ENCODE measurements around the gene CAP2. TPM values are rescaled to one million over a fixed set of nuclear protein-coding genes. Genes with fewer than 3 reads are reported as not detected.

CAP2 gene
- total RNA-seq, 1 donor from 2014 or later = not detected

- Mint-ChIP-seq H3K4me3 (no peak overlapping the region), H3K27me3 (no peaks in the 10 kb centered on the region)
Observed at GRCh38 chr6:17417817-17418216, 24.4 kb downstream of the CAP2 start.

GRCh38 chr6:17418281-17419188 lies 25.1 kb downstream of the CAP2 start:
- no peak for TF ChIP-seq CTCF (IDR thresholded peaks at IDR 0.05)
- Mint-ChIP-seq H3K36me3 (ENCODE audit: low read depth) (no peaks in the 10 kb centered on the region), H3K4me1 (no peaks in the 10 kb centered on the region), H3K4me3 (no peak overlapping the region), H3K9me3 (no peaks in the 10 kb centered on the region), H3K27ac (no peak overlapping the region), H3K27me3 (peaks cover 2% of the 10 kb centered on the region)
- POLR2A ChIA-PET = no interaction called here
- intact Hi-C loops (cut with micrococcal nuclease) = no loop called here
- no peak for ATAC-seq (ENCODE audit: low read depth)
- no peak for DNase-seq
- CTCF ChIA-PET = interaction anchor here (0.6 kb wide), 1 partner anchor 307 kb away, joined by 3 read pairs; no protein-coding TSS in a partner anchor

More at GRCh38 chr6:17417817-17418216, 24.4 kb downstream of the CAP2 start:
- H3K4me1 Mint-ChIP-seq = no peaks in the 10 kb centered on the region
- ChIA-PET POLR2A (no interaction called here), CTCF (no interaction called here)
- ATAC-seq (ENCODE audit: low read depth) = no peak
- no peaks in the 10 kb centered on the region for H3K36me3 Mint-ChIP-seq (ENCODE audit: low read depth)
- DNase-seq = no peak
- TF ChIP-seq CTCF (IDR thresholded peaks at IDR 0.05) = no peak
- intact Hi-C loops (cut with micrococcal nuclease) = no loop called here
- H3K27ac Mint-ChIP-seq = no peak overlapping the region
- H3K9me3 Mint-ChIP-seq = no peaks in the 10 kb centered on the region

GRCh38 chr6:17419189-17419575 lies 25.8 kb downstream of the CAP2 start:
- no peak for ATAC-seq (ENCODE audit: low read depth)

GRCh38 chr6:17420368-17420767 lies 27.0 kb downstream of the CAP2 start:
- Mint-ChIP-seq H3K36me3 (ENCODE audit: low read depth) (no peaks in the 10 kb centered on the region), H3K27ac (no peak overlapping the region), H3K9me3 (no peaks in the 10 kb centered on the region), H3K4me1 (no peaks in the 10 kb centered on the region), H3K27me3 (peaks cover 2% of the 10 kb centered on the region), H3K4me3 (no peak overlapping the region)
- POLR2A ChIA-PET = no interaction called here
- ATAC-seq (ENCODE audit: low read depth) (no peak), DNase-seq (no peak)
- intact Hi-C loops (cut with micrococcal nuclease) = no loop called here
- TF ChIP-seq CTCF (IDR thresholded peaks at IDR 0.05) = no peak
- CTCF ChIA-PET = no interaction called here

More at GRCh38 chr6:17419189-17419575, 25.8 kb downstream of the CAP2 start:
- H3K27me3 Mint-ChIP-seq = peaks cover 2% of the 10 kb centered on the region
- POLR2A ChIA-PET = no interaction called here
- CTCF ChIA-PET = interaction anchor here (0.6 kb wide), 1 partner anchor 308 kb away, joined by 3 read pairs; no protein-coding TSS in a partner anchor
- DNase-seq = no peak
- H3K4me1 Mint-ChIP-seq = no peaks in the 10 kb centered on the region
- no peak overlapping the region for H3K27ac Mint-ChIP-seq
- intact Hi-C loops (cut with micrococcal nuclease) = no loop called here
- TF ChIP-seq CTCF (IDR thresholded peaks at IDR 0.05) = no peak
- no peaks in the 10 kb centered on the region for H3K36me3 Mint-ChIP-seq (ENCODE audit: low read depth)
- no peak overlapping the region for H3K4me3 Mint-ChIP-seq
- no peaks in the 10 kb centered on the region for H3K9me3 Mint-ChIP-seq

GRCh38 chr6:17421406-17421805 lies 28.0 kb downstream of the CAP2 start:
- no peaks in the 10 kb centered on the region for H3K9me3 Mint-ChIP-seq
- no peaks in the 10 kb centered on the region for H3K4me1 Mint-ChIP-seq
- H3K27ac Mint-ChIP-seq = no peak overlapping the region
- intact Hi-C loops (cut with micrococcal nuclease) = no loop called here
- peaks cover 2% of the 10 kb centered on the region for H3K27me3 Mint-ChIP-seq
- DNase-seq (no peak), ATAC-seq (ENCODE audit: low read depth) (no peak)
- ChIA-PET CTCF (no interaction called here), POLR2A (no interaction called here)
- no peaks in the 10 kb centered on the region for H3K36me3 Mint-ChIP-seq (ENCODE audit: low read depth)
- no peak for TF ChIP-seq CTCF (IDR thresholded peaks at IDR 0.05)
- H3K4me3 Mint-ChIP-seq = no peak overlapping the region
